ENCODE data around the gene TEPSIN.

Gene TEPSIN, protein sequence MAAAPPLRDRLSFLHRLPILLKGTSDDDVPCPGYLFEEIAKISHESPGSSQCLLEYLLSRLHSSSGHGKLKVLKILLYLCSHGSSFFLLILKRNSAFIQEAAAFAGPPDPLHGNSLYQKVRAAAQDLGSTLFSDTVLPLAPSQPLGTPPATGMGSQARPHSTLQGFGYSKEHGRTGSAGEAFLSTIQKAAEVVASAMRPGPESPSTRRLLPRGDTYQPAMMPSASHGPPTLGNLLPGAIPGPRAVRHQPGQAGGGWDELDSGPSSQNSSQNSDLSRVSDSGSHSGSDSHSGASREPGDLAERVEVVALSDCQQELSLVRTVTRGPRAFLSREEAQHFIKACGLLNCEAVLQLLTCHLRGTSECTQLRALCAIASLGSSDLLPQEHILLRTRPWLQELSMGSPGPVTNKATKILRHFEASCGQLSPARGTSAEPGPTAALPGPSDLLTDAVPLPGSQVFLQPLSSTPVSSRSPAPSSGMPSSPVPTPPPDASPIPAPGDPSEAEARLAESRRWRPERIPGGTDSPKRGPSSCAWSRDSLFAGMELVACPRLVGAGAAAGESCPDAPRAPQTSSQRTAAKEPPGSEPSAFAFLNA

DNA sequence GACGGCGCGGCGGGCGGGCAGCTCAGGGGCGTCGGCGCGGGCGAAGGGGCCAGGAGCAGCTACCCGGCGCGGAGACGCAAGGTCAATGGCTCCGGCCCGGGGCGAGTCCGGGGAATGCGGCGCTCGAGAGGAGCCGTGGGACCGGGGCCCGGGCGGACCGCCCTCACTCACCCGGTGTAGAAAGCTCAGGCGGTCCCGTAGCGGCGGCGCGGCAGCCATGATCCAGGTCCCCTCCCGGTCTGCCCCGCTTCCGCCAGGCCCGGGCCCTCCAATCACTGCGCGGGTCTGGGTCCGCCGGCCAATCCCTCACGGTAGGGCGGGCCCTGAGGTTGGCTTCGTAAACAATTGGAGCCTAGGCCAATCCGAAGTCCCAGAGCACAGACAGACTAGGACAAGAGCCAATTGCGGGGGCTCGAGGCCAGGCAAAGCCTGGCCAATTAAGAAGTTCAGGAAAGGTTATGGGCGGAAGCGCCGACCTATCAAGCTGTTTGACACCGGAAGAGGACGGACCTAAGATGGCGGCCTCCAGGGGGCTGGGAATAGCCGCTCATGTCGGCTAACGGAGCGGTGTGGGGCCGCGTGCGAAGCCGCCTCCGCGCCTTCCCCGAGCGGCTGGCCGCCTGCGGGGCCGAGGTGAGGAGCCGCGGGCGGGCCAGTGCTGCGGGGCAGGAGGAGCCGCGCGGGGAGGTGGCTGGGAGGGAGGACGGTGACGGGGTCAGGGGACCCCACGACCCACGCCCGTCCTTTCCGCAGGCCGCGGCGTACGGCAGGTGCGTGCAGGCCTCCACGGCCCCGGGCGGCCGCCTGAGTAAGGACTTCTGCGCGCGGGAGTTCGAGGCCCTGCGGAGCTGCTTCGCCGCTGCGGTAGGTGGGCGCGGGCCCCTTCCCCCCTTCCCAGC lies at the start of gene TEPSIN, which contains the start of gene NDUFAF8:
TEPSIN (minus strand) TSS at position 241 of the 899 bp plus-strand sequence; CDS start at position 219, 22 bp downstream.
NDUFAF8 (plus strand) TSS at position 504 of the 899 bp plus-strand sequence; CDS start at position 550, 46 bp downstream.
- peak; percentile 98 for DNase-seq

DNA sequence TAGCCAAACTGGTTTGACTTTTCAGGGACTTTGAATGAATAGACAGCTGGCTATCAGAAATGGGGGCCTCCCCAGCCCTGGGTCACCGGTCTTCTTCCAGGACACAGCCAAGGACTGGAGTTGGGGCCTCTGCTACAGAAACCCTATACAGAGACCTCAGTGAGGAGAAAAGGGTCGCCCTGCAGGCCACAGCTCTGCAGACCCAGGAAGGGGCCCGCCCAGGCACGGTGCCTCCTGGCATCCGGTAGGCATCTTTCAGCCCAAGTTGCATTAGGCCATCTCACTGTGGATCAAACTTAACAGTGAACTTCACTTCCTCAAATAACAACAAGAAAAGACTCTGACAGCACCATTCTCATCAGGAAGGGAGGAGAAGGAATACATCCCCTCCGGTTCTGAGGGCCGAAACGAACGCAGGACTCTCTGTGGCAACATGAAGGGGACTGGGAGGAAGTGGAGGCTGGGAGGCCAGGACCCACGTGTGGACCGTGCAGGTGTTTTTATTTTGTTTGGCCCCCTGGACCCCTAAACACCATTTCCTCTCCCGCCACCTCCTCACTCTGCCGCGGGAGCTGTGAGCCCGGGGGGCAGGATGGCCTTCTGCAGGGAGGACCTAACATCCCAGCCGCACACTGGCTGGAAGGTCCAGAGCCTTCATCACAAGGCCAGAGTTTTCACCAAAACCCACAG lies 49.0 kb upstream of the TEPSIN start:
- DNase-seq, result peak in 1 of 2 donors; percentile 12

DNA sequence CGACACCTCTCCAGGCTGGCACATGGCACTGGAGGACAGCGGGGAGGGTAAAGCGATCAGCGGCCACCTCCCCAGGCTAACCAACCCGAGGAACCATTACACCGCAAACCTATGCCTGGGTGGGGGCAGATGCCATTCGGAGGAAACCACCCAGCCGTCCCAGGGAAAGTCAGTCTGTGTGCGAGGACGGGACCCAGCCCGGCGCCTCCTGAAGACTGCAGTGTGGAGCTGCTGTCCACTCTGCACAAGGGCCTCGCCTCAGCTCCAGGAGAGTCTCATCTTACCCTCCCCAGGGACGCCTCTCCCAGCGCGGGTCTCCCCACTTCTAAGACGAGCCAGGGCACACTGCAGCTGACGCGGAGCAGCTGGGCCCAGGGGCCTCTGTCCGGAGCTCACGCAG lies 48.3 kb upstream of the TEPSIN start:
- no peak for DNase-seq

DNA sequence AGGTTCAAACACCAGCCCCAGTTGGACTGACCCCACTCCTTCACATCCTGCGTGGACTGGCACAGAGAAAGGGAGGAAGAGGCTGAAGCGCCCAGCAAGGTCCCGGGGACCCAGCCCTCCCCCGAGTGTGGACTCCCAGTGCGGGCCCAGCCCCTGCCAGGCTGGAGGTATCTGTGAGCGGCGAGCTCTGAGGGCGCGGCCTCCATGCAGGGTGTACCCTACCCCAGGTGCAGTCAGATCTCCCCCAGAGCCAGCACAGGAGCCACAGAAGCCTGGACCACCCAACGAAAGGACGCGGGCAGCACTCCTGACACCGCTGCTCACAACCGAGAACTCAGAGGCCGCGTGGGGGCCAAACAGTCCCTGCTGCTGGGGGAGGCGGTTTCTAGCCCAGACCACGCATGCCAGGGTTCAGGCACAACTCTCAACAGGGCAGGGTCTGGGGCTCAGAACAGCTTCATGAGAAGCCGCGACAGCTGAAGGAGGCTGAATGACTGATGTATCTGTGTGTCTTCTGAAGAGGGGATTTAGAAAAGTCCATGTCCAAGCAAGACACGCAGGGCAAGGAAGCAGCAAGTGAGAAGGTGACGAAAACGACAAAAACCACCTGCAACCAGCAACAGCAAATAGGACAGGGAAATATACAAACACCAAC lies 47.8 kb upstream of the TEPSIN start:
- no peak for DNase-seq

DNA sequence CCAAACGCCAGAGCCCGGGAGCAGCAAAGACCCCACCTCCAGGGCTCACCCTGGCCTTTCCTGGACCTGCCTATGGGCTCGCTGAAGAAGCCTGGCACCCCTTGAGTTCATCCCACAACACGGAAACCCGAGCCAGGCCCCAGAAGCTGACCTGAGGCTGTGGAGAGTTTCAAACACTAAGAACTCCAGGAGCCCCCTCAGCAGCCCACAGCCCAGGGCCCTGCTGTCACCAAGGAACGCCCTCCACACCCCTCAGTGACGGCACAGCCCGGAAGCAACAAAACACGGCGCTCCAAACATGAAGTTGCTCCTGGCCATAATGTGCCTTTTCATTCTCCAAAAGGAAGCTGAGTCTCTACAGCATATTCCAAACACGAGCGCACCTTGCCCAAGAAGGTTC lies 47.0 kb upstream of the TEPSIN start:
- no peak for DNase-seq

DNA sequence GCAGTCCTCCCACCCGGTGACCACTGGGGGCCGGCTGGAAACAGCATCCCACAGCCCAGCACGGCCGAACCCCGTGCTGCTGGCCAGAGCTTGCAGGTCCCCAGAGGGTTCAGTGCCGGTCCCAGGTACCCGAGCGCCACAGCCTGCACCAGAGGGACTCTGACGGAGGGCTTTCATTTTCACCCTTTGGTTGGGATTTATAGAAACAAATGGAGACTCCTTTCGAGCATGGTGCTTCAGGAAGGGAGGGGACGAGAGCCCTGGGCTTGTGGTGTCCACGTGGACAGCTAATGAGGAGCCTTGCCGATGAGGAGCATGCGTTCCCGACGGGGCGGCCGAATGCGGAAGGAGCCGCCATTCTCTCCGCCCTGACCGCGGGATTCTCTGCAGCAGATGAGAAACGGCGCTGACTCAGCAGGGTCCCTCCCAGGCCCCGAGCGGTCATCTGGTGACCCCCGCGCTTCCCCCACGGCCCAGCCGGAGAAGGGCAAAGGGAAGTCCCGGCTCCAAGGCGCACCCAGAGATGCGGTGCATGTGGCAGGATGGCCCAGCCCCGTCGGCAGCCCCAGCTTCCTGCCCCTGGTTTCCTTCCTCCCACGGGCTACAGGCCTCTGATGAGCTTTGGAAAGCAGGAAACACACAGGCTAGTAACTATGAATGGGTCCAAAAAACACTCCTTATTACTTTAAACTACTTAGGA lies 46.5 kb upstream of the TEPSIN start:
- peak; percentile 56 to 85 for DNase-seq

DNA sequence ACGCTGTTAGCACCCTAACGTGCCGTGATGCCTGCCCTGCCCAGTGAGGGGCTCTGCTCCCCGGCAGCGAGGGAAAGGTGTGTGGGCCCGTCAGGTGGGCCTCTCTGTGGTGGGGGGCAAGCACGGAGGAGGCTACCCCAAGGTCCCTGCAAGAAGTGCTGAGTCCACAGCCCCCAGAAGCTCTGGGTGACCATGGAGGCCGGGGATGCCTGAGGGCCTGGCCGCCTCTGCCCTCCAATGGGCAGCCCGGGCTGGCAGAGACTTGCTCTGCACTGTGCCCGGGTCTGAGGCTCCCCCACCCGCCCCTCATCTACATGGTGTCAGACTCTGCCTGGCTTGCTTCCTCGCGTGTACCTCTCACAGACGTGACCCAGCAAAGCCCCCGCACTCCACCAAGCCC lies 44.0 kb upstream of the TEPSIN start:
- DNase-seq, result no peak

DNA sequence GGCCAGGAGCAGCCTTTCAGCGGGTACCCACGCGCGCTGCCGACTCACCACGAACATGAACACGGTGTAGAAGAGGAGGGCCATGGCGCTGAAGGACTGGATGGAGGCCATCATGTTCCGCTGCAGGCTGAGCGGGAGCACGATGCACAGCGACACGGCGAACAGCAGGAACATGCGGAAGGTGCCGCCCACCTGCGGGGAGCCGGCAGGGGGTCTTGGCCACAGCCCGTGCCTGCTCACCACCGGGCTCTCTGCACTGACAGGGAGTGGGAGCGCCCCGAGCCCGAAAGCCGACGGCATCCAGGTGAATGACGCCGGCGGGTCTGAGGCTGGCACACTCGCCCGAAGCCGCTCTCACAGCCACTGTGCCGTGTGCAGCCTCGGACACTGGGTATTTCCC lies 43.3 kb upstream of the TEPSIN start:
- no peak for DNase-seq

DNA sequence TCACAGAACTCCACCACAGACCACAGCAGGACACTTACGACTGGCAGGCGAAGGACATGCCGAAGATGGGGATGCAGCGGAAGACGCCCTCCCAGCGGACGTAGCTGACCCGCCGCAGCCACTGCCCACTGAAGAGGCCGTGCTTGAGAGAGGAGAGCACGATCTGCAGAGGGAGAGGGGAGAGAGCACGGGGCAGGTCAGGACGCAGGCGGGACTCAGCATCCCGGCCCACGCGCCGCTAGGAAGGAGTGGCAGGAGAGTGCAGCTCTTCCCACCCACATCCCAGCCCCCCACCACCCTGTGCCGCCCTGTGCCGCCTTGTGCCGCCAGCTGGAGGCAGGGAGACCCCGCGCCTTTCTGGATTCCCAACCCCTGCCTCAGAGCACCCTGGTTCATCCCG lies 41.7 kb upstream of the TEPSIN start:
- DNase-seq, result no peak

DNA sequence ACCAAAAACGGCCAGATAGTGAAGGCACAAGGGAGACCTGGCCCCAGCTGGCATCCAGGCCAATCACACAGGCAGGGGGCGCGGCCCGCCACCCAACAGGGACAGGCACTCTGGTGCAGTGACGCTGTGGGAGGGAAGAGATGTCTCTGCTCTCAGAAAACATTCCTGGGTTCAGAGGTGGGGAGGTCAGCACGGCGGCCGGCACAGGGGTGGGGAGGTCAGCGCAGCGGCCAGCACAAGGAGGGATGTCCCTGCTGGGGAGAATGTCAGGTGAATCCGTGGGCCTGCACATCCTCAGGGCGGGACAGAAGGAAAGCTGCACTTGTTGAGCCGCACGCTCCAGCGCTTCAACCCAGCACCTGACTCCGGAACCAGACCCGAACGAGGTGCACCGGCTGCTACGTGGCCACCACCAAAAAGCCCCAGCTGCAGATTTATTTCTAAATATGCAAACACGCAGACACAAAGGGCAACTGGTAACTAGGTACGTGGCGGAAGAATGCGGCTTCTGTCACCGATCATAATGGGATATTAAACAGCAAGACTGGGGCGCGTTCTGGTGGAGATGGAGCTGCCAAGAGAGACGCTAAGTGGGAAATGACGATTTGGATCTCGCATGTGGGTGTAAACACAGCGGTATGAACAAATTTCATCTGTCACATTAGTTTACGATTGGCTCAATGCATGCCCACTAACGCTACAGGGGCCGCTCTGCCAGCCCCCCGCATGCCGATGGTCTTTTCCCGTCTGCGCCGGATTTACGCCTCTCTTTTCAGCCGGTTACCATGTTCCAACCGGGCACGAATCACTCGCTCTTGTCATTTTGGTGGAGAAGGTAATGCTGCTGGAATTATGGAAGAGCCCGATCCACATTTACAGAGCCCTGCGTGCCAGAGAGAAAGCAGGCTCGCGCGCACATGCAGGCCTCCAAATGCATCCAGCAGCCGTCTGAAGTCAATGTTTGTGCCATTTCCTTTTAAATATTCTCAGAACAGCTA lies 40.7 kb upstream of the TEPSIN start:
- no peak for DNase-seq

DNA sequence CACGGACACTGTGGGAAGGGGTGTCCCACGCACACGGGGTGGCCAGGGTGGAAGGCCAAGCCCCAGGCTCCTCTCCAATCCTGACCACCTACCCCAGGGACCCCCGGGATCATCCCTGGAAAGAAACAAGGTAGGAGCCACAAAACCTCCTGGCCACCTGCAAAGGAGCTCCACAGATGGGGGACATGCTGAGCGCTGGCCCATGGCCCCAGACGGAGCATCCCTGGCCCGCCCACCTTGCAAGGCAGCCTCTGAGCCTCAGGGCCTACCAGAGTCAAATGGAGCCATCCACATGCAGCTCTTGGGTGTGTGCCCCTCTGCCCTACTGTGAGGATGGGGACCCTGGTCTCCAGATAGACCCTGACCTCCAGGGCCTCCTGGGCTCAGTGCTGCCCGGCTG lies 40.0 kb upstream of the TEPSIN start:
- DNase-seq, result no peak

DNA sequence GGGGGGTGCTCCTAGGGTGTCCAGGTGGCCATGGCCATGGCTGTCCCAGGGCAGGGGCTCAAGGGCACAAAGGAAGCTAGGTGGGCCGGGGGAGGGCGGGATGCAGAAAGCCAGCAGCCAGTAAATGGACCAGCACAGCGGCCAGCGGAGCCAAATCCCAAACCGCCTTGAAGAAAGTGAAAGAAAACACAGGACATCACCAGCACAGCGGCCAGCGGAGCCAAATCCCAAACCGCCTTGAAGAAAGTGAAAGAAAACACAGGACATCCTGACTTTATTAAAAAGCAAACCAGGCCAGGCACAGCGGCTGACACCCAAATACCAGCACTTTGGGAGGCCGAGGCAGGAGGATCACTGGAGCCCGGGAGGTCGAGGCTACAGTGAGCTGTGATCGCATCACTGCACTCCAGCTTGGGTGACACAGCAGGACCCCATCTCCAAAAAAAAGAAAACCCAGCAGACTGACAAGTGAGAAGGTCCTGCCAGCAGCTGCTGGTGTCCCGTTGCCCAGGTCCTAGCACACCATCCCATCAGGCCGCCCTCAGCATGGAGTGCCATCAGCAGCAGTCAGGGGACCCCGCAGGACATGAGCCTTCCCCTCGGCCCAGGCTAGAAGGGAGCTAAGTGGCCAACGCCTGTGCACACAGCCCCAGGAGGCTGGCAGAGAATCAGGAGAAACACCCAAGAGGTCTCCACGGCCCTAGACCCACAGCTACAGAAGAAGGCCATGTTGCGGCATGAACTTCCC lies 39.3 kb upstream of the TEPSIN start:
- no peak for DNase-seq

DNA sequence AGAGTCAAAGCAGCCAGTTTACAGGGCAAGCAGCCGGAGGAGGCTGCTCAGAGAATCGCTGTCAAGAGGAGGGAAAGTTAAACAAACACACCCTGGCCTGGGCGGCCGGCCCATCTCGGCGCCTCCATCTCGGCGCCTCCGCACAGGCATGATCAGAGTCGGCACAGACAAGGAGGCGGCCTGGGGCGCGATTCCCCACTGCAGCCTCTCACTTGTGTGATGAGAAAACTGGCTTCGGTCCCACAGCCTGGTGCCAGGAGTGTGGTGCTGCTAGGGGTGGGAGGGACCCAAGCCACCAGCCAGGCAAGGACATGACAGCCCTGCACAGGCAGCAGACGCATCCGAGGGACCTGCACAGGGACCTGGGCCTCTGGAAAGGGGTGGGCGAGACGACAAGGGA lies 38.6 kb upstream of the TEPSIN start:
- DNase-seq, result no peak

DNA sequence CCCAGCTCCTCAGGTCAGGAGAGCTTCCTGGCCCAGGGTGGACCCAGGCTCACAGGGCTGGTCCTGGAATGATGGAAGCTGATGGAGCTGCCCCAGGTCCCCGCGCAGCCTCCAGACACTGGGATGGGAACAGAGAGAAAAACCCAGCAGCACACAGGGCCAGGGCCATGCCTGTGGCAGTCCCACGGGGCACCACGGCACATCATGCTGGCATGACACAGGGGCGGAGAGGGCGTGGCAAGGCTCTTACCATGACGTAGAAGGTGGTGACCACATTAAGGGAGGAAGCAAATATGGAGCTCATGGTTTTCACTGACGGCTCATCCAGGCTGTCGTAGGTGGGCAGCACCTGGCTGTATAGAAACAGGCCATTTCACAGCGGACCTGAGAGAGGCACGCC lies 37.9 kb upstream of the TEPSIN start:
- DNase-seq, result no peak

DNA sequence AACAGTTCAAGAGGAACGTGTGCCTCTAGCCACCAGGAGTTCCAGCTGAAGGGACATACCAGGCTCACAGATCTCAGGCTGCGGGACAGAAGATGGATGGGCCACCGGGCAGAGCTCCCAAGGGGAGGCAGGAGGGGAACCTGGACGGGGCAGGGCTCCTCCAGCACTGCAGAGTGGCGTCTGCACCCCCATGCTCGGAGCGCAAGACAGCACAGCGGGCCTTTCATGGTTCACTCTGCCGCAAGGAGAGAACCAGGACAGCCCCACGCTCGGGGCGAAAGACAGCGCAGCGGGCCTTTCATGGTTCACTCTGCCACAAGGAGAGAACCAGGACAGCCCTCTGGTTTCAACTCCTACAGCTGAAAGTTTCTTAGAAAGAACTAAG lies 35.6 kb upstream of the TEPSIN start:
- DNase-seq, result no peak

DNA sequence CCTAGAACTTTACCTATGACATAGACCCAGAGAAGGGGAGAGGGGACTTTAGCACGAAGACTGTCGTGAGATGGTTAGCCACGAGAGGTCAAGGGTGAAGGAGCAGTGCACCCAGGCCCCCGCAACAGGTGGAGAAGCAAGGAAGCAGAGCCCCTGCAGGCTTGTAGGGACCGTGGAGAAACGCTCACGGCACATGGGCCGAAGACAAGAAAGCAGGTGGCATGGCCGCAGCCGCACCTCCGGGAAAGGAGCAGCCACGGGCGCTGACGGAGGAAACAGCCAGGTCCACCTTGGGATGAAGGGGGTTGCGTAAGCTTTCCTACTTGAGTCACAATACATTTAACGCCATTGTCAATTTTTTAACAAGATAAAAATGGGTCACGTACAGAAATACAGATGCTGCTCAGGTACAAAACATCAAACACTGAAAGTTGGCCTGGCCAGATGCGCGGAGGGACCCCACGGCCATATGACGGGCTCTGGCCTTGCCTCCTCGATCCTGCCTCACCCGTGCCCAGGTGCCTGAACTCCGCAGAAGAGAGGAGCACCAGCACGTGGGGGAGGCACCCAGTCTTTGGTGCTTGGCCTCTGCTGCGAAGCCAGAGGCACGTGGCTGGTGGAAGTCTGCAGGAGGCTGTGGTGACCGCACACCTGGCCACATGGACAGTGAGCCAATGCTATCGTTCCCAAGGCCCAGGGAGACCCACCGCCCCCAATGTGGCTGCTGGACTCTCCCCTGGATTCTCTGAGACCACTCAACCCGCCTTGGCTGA lies 35.0 kb upstream of the TEPSIN start:
- DNase-seq, result no peak

DNA sequence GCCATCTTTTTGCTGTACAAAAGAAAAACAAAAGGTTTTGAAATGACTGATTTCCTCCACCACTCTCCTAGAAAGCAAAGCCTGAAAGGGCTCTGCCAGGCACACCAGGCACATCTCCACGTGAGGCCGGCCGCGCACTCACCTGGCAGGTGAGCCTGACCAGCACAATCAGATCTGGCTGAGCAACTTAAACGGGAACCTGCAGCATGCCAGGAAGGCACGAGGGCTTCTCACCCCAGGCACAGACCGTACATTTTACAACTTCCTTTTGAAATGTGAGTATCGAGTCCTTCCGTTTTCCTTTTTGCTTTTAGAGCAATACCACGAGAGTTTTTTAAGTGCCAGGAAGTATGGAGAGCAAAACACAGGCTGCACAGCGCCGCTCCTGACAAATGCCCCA lies 33.8 kb upstream of the TEPSIN start:
- DNase-seq, result no peak

DNA sequence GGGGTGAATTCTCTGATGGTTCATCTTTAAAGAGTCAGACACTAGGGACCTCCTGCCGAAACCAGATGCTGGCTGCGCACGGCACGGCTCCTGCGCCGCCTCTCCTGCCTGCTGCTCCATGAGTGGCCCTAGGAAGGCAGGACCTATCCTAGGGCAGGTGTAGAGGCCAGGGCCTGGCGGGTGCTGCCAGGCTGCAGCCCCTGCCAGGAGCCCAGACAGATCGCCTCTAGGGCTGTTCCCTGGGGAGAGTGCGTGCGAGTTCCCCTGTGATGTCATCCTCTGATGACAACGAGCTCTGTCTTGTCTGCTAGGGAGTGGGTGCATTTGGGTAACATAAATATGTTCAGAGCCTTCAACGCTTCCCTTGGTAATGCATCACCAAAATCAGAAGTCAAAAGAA lies 32.4 kb upstream of the TEPSIN start:
- no peak for DNase-seq

DNA sequence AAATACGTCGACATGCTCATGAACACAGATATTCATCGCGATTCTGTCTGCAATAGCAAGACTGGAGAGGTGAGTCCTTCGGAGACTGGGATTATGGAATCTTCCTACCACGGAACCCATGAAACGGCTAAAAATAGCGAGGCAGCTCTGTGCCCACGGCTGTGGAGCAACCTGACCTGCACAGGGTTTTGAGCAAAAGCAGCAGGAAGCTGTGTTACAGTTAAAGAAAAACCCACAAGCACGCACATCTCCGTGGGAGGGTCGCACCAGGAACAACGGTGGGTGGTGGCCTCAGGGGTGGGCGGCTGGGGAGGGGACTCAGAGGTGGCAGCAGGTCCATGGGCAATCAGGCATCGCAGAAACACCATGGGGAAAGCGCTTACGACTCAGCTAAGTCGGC lies 31.4 kb upstream of the TEPSIN start:
- no peak for DNase-seq
